ENCODE results near the gene PPP2R2B. TPM values are rescaled to one million over a fixed set of nuclear protein-coding genes. Genes with fewer than 3 reads are reported as not detected.

PPP2R2B gene
- total and polyA plus RNA-seq, 2 of the 4 experiments (the other 2 are of a cell fraction) = not detected

GRCh38 chr5:146653560-146653959, 225.0 kb downstream of the PPP2R2B start:
- Histone ChIP-seq H3K36me3 (ENCODE audit: control insufficient read depth, insufficient read depth, low read length) (no peaks in the 10 kb centered on the region), H3K79me1 (ENCODE audit: low read depth in 1 of 2, low read length in 2 of 2) (no peaks in the 10 kb centered on the region), H2BK5ac (ENCODE audit: low read depth, low read length, poor library complexity, severe bottlenecking) (no peak overlapping the region), H2AFZ (replicated peaks; ENCODE audit: low read length, poor library complexity) (no peak overlapping the region), H2BK20ac (ENCODE audit: low read depth, low read length) (no peak overlapping the region), H3K9me3 (ENCODE audit: control insufficient read depth, insufficient read depth, low read length) (peaks cover 5% of the 10 kb centered on the region), H2AK9ac (replicated peaks; ENCODE audit: low read depth, low read length, poor library complexity) (no peak overlapping the region), H3K9ac (ENCODE audit: low read depth, low read length) (no peak overlapping the region), H2AK5ac (ENCODE audit: low read depth, low read length) (no peak overlapping the region), H3K4ac (ENCODE audit: low read depth, low read length) (no peak overlapping the region), H4K5ac (ENCODE audit: low read depth, low read length) (no peak overlapping the region), H3K56ac (ENCODE audit: extremely low read depth, insufficient read depth, low read length) (no peak overlapping the region), H3K9me1 (ENCODE audit: insufficient read depth, low read length) (no peaks in the 10 kb centered on the region), H3K4me2 (ENCODE audit: low read depth, low read length) (no peak overlapping the region), H3K23ac (ENCODE audit: low read depth, low read length) (no peak overlapping the region), H4K91ac (ENCODE audit: insufficient read depth, low read depth, low read length) (no peak overlapping the region), H2BK15ac (ENCODE audit: low read depth, low read length) (no peak overlapping the region), H3K27ac (ENCODE audit: insufficient read depth, low read length) (no peak overlapping the region), H3K14ac (replicated peaks; ENCODE audit: low read depth, low read length) (no peak overlapping the region), H3K18ac (ENCODE audit: low read depth, low read length) (no peak overlapping the region), H3K4me3 (ENCODE audit: insufficient read depth, low read depth, low read length) (no peak overlapping the region), H4K20me1 (ENCODE audit: insufficient read depth, low read length) (no peaks in the 10 kb centered on the region), H3K4me1 (ENCODE audit: control insufficient read depth, insufficient read depth, low read length) (no peaks in the 10 kb centered on the region), H3K27me3 (ENCODE audit: control insufficient read depth, insufficient read depth, low read length) (no peaks in the 10 kb centered on the region), H4K8ac (ENCODE audit: low read depth in 2 of 2, low read length in 2 of 2) (no peak overlapping the region), H2BK120ac (ENCODE audit: low read depth, low read length) (no peak overlapping the region)
- in situ Hi-C loops (cut with MboI; ENCODE audit: low sequenced_read_pairs) (no loop called here), intact Hi-C loops (cut with micrococcal nuclease) (no loop called here), dilution Hi-C loops (cut with HindIII; ENCODE audit: low sequenced_read_pairs, unreplicated experiment) (no loop called here)
- POLR2A ChIA-PET (ENCODE audit: unreplicated experiment) = no interaction called here
- BruUV-seq (replicated peaks) = no TSS peak
- no peak for DNase-seq
- WGBS, 2 experiments (ENCODE audit: extremely low coverage in 2 of 2, insufficient read length in 1 of 2) = no CpG with 5 or more reads among the region's 7 CpGs
- CTCF ChIA-PET = no interaction called here
- TF ChIP-seq RAD21 (IDR thresholded peaks at IDR 0.05; ENCODE audit: low read length) = no peak
- TF ChIP-seq, protein P1, sequence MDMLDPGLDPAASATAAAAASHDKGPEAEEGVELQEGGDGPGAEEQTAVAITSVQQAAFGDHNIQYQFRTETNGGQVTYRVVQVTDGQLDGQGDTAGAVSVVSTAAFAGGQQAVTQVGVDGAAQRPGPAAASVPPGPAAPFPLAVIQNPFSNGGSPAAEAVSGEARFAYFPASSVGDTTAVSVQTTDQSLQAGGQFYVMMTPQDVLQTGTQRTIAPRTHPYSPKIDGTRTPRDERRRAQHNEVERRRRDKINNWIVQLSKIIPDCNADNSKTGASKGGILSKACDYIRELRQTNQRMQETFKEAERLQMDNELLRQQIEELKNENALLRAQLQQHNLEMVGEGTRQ (IDR thresholded peaks at IDR 0.05; ENCODE audit: low read depth, low read length) = no peak
- no peak for TF ChIP-seq BHLHE40 (IDR thresholded peaks at IDR 0.05; ENCODE audit: low read depth, low read length)
- no peak for TF ChIP-seq CHD1 (IDR thresholded peaks at IDR 0.05; ENCODE audit: low read depth, low read length)
- TF ChIP-seq POLR2A (IDR thresholded peaks at IDR 0.05; ENCODE audit: low read depth, low read length) = no peak
- no peak for ATAC-seq (ENCODE audit: low read depth)
